ENCODE data around the gene NAGA.

DNA sequence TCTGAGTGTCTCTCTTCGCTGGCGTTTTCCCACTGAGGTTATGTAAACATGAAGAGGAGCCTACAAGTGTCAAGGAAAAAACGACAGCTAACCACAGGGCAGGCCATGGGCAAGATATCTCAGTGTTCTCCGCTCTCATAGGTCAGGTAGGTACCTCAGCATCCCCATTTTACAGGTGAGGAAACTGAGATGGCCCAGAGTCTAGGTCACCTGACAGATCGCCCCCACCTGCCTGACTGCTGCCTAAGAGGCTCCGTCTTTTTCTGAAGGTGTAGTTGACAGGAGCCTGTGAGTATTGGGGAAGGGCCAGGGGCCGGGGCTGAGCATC, 20.8 kb upstream of the NAGA start:
- TF ChIP-seq POLR2A (IDR thresholded peaks at IDR 0.05) (no peak), EP300 (IDR thresholded peaks at IDR 0.05) (no peak)
- TF ChIP-seq, protein P1, sequence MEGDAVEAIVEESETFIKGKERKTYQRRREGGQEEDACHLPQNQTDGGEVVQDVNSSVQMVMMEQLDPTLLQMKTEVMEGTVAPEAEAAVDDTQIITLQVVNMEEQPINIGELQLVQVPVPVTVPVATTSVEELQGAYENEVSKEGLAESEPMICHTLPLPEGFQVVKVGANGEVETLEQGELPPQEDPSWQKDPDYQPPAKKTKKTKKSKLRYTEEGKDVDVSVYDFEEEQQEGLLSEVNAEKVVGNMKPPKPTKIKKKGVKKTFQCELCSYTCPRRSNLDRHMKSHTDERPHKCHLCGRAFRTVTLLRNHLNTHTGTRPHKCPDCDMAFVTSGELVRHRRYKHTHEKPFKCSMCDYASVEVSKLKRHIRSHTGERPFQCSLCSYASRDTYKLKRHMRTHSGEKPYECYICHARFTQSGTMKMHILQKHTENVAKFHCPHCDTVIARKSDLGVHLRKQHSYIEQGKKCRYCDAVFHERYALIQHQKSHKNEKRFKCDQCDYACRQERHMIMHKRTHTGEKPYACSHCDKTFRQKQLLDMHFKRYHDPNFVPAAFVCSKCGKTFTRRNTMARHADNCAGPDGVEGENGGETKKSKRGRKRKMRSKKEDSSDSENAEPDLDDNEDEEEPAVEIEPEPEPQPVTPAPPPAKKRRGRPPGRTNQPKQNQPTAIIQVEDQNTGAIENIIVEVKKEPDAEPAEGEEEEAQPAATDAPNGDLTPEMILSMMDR (IDR thresholded peaks at IDR 0.05): no peak
